Ovary (tissue), 3 donors: Measurements from ENCODE around the gene ZNF598.

Experiments
- CTCF ChIP-seq, 3 donors: fragments of 450-650 bp in 2 of 3; fragments of 200-600 bp in 1 of 3; IDR thresholded peaks; one replicate each; pipeline versions ENCODE4 v1.5.1 to v1.8.0; 2016 to 2022; ENCODE audit warnings: antibody characterized with exemption in 3 of 3, mild to moderate bottlenecking in 1 of 3
- EP300 ChIP-seq: sonication (generic); formaldehyde crosslinking; IDR thresholded peaks from one replicate; pipeline ENCODE4 v1.6.1; 2017; ENCODE audit warnings: antibody characterized with exemption
- donor health status: DM: no; HTN: no; CAD: no.

DNA sequence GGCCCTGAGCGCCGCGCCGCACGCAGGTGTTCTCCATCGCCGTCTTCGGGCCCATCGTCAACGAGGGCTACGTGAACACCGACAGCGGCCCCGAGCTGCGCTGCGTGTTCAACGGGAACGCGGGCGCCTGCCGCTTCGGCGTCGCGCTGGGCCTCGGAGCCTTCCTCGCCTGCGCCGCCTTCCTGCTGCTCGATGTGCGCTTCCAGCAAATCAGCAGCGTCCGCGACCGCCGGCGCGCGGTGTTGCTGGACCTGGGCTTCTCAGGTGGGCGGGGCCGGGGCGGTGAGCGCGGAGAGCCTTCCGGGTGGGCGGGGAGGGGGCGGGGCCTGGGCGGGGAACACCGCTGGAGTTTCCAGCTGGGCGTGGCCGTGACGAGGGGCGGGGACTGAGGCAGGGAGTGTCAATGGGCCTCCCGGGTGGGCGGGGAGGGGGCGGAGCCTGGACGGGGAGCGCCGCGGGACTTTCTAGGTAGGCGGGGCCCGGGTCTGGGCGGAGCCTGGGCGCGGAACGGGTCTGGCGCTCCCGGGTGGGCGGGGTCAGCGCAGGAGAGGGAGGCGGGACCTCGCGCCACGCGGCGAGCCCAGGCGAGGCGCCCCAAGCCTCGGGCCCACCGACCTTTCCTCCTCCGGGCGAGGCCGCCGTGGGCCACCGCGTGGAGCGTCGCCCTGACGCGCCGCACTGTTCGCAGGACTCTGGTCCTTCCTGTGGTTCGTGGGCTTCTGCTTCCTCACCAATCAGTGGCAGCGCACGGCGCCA lies 17.5 kb downstream of the ZNF598 start:
- no peak for TF ChIP-seq EP300
- no peak for TF ChIP-seq CTCF (IDR thresholded peaks at IDR 0.05)
